Gastrocnemius medialis (tissue), 4 donors: Measurements from ENCODE around the gene MRPL51.

ENCODE experiments used
- POLR2A ChIP-seq, 2 donors: fragments of 450-650 bp; IDR thresholded peaks; one replicate each; pipeline ENCODE4 v1.6.1; 2017; ENCODE audit warnings: antibody characterized with exemption in 2 of 2, mild to moderate bottlenecking in 2 of 2, moderate library complexity in 2 of 2
- TF ChIP-seq, protein P1 (sequence below), 5 experiments: fragments of 450-650 bp in 3 of 5; fragments of 200-600 bp in 2 of 5; sonication (generic) in 2 of 5; IDR thresholded peaks in 4 of 5; conservative IDR thresholded peaks in 1 of 5; 1 replicate in 4 of 5; 2 replicates in 1 of 5; pipeline ENCODE4 v1.5.1; 2016 to 2019; ENCODE audit warnings: antibody characterized with exemption in 5 of 5, mild to moderate bottlenecking in 3 of 5, moderate library complexity in 3 of 5

- no peak for TF ChIP-seq POLR2A (IDR thresholded peaks at IDR 0.05)
- TF ChIP-seq, protein P1, sequence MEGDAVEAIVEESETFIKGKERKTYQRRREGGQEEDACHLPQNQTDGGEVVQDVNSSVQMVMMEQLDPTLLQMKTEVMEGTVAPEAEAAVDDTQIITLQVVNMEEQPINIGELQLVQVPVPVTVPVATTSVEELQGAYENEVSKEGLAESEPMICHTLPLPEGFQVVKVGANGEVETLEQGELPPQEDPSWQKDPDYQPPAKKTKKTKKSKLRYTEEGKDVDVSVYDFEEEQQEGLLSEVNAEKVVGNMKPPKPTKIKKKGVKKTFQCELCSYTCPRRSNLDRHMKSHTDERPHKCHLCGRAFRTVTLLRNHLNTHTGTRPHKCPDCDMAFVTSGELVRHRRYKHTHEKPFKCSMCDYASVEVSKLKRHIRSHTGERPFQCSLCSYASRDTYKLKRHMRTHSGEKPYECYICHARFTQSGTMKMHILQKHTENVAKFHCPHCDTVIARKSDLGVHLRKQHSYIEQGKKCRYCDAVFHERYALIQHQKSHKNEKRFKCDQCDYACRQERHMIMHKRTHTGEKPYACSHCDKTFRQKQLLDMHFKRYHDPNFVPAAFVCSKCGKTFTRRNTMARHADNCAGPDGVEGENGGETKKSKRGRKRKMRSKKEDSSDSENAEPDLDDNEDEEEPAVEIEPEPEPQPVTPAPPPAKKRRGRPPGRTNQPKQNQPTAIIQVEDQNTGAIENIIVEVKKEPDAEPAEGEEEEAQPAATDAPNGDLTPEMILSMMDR (IDR thresholded peaks at IDR 0.05 in 4 of 5, conservative IDR thresholded peaks at IDR 0.05 in 1 of 5): no peak
Observed at GRCh38 chr12:6463858-6464257, 29.2 kb downstream of the MRPL51 start.
